ENCODE results near the gene BCL10.

Gene BCL10

DNA sequence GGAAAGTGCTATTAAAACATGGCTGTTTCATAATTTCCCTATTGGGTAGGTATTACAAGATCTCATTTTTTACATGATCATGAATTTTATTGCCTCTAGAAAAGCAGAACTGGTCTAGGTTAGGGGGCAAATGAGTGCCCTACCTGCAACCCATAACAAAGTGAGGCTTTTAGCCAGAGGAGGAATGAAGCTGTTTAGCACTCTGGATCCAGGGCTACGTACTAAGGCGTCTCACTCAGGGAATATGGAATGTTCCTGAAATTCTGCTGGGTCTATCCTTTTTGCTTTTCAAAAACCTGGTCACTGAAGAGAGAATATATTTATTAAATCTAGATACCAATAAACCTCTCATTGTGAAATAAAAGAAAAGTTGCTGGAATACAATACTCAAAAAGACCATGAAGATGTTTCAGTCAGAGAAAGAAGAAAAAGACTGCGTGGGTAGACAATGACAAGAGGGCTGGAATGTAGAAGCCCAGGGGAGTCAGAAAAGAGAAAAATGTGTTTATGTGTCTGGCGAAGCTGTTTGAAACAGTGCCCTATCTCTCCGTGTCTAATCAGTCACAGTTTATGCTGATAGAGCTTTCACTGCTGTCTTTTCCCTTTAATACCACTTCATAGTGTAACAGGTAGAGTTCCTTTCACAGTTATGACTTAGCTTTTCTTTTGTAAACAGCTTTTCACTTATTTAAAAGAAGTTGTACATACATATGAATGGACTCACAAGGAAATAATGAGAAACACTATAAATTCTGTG, 50.6 kb downstream of the BCL10 start (continued):
- TF ChIP-seq, protein P1, sequence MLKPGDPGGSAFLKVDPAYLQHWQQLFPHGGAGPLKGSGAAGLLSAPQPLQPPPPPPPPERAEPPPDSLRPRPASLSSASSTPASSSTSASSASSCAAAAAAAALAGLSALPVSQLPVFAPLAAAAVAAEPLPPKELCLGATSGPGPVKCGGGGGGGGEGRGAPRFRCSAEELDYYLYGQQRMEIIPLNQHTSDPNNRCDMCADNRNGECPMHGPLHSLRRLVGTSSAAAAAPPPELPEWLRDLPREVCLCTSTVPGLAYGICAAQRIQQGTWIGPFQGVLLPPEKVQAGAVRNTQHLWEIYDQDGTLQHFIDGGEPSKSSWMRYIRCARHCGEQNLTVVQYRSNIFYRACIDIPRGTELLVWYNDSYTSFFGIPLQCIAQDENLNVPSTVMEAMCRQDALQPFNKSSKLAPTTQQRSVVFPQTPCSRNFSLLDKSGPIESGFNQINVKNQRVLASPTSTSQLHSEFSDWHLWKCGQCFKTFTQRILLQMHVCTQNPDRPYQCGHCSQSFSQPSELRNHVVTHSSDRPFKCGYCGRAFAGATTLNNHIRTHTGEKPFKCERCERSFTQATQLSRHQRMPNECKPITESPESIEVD (tag by site-specific recombination; IDR thresholded peaks at IDR 0.05): peak; percentile 97
- TF ChIP-seq SCRT2 (tag by site-specific recombination; IDR thresholded peaks at IDR 0.05): peak; percentile 83
- TF ChIP-seq, protein P2, sequence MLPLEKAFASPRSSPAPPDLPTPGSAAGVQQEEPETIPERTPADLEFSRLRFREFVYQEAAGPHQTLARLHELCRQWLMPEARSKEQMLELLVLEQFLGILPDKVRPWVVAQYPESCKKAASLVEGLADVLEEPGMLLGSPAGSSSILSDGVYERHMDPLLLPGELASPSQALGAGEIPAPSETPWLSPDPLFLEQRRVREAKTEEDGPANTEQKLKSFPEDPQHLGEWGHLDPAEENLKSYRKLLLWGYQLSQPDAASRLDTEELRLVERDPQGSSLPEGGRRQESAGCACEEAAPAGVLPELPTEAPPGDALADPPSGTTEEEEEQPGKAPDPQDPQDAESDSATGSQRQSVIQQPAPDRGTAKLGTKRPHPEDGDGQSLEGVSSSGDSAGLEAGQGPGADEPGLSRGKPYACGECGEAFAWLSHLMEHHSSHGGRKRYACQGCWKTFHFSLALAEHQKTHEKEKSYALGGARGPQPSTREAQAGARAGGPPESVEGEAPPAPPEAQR (tag by site-specific recombination; IDR thresholded peaks at IDR 0.05): no peak
- no peak for TF ChIP-seq ZNF184 (tag by site-specific recombination; IDR thresholded peaks at IDR 0.05)
- no peak for TF ChIP-seq ZNF140 (tag by site-specific recombination; IDR thresholded peaks at IDR 0.05)

DNA sequence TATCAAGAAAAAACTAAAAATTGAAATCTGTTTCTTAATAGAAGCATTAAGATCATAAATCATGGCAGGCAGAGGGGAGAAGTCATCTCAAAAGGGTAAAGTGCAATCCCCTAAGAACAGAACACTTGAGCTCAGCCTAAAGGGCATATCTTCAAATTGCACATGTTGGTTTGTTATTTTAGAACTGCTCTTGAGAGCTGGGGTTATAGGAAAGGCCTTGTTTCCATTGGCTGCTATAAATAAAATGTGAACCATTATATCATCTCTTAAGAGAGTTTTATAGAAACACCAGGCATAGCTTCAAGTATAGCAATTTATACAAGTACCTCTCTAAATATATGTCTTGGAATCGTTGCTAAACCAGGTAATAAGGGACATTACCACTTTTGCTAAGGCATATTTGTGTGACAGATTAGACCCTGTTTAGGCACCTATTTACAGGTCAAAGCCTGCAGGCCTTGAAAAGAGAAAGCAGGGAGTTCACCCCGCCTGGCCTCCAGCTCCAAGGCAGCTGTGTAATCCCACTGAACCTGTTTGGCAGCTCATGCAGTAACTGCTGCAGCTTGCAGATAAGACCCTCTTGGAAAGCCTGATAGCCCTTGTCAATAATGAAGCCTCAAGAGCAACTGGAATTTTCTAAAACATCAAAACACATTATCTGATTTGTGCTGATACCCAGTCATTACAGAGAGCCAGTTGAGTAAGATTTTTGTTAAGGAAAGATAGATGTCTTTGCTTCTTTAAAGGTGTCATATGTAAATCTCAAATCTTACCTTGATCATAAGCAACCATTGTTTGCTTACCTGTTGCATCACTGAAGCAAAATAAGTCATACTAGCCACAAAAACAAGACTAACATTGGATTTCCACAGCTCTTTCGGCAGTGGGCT, 51.5 kb downstream of the BCL10 start:
- CTCF ChIA-PET: interaction anchor here (0.5 to 1.7 kb wide), 8 partner anchors 9 to 1907 kb away, joined by 3 to 8 read pairs (median 3); no protein-coding TSS in a partner anchor
- Histone ChIP-seq H3K4me1 (ENCODE audit: control insufficient read depth, insufficient read depth, low read length) (peaks cover 14% of the 10 kb centered on the region), H3K27ac (ENCODE audit: extremely low read depth, low read depth, low read length) (peak overlapping the region; percentile 67), H3K4me3 (ENCODE audit: low read depth, low read length) (no peak overlapping the region), H3K9me3 (ENCODE audit: control insufficient read depth, insufficient read depth, low read depth, low read length) (no peaks in the 10 kb centered on the region), H3K36me3 (ENCODE audit: control insufficient read depth in 2 of 2, insufficient read depth in 1 of 2, low read length in 2 of 2) (no peaks in the 10 kb centered on the region)
- POLR2A ChIA-PET: interaction anchor here (0.8 to 2.4 kb wide), 6 partner anchors 15 to 356 kb away, joined by 3 to 19 read pairs (median 3); partner anchors contain the start of genes BCL10, C1orf52 and SYDE2
- TF ChIP-seq ZNF24 (tag by site-specific recombination; IDR thresholded peaks at IDR 0.05) (no peak), ZNF843 (tag by site-specific recombination; IDR thresholded peaks at IDR 0.05) (peak; percentile 85), ZEB2 (tag by site-specific recombination; IDR thresholded peaks at IDR 0.05) (peak; percentile 37; the same call in 1 of the 2 replicates), ZNF404 (tag by site-specific recombination; IDR thresholded peaks at IDR 0.05) (no peak), RBAK (tag by site-specific recombination; IDR thresholded peaks at IDR 0.05) (no peak), ZNF555 (tag by site-specific recombination; conservative IDR thresholded peaks at IDR 0.05) (no peak), ZNF366 (tag by site-specific recombination; conservative IDR thresholded peaks at IDR 0.05) (peak; percentile 54; the same call in 1 of the 2 replicates), EGR2 (tag by site-specific recombination; IDR thresholded peaks at IDR 0.05; ENCODE audit: low read depth) (no peak), KLF8 (tag by site-specific recombination; IDR thresholded peaks at IDR 0.05) (no peak), ZNF600 (tag by site-specific recombination; IDR thresholded peaks at IDR 0.05) (peak; percentile 72), ZBTB48 (tag by site-specific recombination; IDR thresholded peaks at IDR 0.05) (peak; percentile 52)
- TF ChIP-seq, protein P3, sequence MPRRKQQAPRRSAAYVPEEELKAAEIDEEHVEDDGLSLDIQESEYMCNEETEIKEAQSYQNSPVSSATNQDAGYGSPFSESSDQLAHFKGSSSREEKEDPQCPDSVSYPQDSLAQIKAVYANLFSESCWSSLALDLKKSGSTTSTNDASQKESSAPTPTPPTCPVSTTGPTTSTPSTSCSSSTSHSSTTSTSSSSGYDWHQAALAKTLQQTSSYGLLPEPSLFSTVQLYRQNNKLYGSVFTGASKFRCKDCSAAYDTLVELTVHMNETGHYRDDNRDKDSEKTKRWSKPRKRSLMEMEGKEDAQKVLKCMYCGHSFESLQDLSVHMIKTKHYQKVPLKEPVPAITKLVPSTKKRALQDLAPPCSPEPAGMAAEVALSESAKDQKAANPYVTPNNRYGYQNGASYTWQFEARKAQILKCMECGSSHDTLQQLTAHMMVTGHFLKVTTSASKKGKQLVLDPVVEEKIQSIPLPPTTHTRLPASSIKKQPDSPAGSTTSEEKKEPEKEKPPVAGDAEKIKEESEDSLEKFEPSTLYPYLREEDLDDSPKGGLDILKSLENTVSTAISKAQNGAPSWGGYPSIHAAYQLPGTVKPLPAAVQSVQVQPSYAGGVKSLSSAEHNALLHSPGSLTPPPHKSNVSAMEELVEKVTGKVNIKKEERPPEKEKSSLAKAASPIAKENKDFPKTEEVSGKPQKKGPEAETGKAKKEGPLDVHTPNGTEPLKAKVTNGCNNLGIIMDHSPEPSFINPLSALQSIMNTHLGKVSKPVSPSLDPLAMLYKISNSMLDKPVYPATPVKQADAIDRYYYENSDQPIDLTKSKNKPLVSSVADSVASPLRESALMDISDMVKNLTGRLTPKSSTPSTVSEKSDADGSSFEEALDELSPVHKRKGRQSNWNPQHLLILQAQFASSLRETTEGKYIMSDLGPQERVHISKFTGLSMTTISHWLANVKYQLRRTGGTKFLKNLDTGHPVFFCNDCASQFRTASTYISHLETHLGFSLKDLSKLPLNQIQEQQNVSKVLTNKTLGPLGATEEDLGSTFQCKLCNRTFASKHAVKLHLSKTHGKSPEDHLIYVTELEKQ (tag by site-specific recombination; IDR thresholded peaks at IDR 0.05; ENCODE audit: borderline replicate concordance): 0 out of 2 replicates have a peak, but pooled peaks have one; percentile 8
- TF ChIP-seq, protein P4, sequence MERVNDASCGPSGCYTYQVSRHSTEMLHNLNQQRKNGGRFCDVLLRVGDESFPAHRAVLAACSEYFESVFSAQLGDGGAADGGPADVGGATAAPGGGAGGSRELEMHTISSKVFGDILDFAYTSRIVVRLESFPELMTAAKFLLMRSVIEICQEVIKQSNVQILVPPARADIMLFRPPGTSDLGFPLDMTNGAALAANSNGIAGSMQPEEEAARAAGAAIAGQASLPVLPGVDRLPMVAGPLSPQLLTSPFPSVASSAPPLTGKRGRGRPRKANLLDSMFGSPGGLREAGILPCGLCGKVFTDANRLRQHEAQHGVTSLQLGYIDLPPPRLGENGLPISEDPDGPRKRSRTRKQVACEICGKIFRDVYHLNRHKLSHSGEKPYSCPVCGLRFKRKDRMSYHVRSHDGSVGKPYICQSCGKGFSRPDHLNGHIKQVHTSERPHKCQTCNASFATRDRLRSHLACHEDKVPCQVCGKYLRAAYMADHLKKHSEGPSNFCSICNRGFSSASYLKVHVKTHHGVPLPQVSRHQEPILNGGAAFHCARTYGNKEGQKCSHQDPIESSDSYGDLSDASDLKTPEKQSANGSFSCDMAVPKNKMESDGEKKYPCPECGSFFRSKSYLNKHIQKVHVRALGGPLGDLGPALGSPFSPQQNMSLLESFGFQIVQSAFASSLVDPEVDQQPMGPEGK (tag by site-specific recombination; IDR thresholded peaks at IDR 0.05): no peak
- TF ChIP-seq, protein P5, sequence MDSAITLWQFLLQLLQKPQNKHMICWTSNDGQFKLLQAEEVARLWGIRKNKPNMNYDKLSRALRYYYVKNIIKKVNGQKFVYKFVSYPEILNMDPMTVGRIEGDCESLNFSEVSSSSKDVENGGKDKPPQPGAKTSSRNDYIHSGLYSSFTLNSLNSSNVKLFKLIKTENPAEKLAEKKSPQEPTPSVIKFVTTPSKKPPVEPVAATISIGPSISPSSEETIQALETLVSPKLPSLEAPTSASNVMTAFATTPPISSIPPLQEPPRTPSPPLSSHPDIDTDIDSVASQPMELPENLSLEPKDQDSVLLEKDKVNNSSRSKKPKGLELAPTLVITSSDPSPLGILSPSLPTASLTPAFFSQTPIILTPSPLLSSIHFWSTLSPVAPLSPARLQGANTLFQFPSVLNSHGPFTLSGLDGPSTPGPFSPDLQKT (IDR thresholded peaks at IDR 0.05; ENCODE audit: borderline replicate concordance, low read depth, low read length): no peak
- TF ChIP-seq, protein P6, sequence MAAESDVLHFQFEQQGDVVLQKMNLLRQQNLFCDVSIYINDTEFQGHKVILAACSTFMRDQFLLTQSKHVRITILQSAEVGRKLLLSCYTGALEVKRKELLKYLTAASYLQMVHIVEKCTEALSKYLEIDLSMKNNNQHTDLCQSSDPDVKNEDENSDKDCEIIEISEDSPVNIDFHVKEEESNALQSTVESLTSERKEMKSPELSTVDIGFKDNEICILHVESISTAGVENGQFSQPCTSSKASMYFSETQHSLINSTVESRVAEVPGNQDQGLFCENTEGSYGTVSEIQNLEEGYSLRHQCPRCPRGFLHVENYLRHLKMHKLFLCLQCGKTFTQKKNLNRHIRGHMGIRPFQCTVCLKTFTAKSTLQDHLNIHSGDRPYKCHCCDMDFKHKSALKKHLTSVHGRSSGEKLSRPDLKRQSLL (tag by site-specific recombination; IDR thresholded peaks at IDR 0.05): no peak
- TF ChIP-seq, protein P7, sequence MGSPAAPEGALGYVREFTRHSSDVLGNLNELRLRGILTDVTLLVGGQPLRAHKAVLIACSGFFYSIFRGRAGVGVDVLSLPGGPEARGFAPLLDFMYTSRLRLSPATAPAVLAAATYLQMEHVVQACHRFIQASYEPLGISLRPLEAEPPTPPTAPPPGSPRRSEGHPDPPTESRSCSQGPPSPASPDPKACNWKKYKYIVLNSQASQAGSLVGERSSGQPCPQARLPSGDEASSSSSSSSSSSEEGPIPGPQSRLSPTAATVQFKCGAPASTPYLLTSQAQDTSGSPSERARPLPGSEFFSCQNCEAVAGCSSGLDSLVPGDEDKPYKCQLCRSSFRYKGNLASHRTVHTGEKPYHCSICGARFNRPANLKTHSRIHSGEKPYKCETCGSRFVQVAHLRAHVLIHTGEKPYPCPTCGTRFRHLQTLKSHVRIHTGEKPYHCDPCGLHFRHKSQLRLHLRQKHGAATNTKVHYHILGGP (tag by site-specific recombination; IDR thresholded peaks at IDR 0.05): no peak
